ENCODE results near the gene UGT1A8. TPM values are rescaled to one million over a fixed set of nuclear protein-coding genes. Genes with fewer than 3 reads are reported as not detected.

The UGT1A8 gene
- total and polyA plus RNA-seq, 7 donors, result not detected

DNA sequence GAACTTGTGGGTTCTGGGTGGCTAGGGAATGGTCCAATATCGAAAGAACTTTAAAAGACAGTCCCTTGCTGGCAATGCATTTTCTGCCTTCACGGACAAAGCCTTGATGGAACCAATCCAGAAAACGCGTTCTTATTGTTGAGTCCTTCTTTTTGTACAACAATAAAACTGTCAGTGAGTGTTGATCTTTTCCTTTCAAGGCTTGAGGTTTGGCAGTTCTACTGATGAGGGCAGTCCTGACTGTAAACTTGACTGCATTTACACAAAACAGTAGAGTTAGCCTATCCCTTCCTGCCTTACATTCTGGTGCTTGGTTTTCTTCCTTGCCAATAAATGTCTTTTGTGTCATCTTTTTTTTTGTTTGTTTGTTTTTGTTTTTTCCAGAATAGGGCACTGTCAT is 61.8 kb downstream of the UGT1A8 start:
- TF ChIP-seq, protein P1, sequence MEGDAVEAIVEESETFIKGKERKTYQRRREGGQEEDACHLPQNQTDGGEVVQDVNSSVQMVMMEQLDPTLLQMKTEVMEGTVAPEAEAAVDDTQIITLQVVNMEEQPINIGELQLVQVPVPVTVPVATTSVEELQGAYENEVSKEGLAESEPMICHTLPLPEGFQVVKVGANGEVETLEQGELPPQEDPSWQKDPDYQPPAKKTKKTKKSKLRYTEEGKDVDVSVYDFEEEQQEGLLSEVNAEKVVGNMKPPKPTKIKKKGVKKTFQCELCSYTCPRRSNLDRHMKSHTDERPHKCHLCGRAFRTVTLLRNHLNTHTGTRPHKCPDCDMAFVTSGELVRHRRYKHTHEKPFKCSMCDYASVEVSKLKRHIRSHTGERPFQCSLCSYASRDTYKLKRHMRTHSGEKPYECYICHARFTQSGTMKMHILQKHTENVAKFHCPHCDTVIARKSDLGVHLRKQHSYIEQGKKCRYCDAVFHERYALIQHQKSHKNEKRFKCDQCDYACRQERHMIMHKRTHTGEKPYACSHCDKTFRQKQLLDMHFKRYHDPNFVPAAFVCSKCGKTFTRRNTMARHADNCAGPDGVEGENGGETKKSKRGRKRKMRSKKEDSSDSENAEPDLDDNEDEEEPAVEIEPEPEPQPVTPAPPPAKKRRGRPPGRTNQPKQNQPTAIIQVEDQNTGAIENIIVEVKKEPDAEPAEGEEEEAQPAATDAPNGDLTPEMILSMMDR (IDR thresholded peaks at IDR 0.05), result no peak
- Histone ChIP-seq H3K27me3 (ENCODE audit: insufficient read depth in 3 of 3, low read length in 2 of 3) (no peaks in the 10 kb centered on the region), H3K27ac (no peak overlapping the region), H3K4me3 (no peak overlapping the region), H3K9me3 (no peaks in the 10 kb centered on the region), H3K36me3 (ENCODE audit: insufficient read depth in 1 of 2, low read depth in 1 of 2) (no peaks in the 10 kb centered on the region), H3K4me1 (no peaks in the 10 kb centered on the region)
- WGBS, 3 donors, result 68 to 73% (median 72%) methylated on average over 4 of the region's 4 CpGs
- intact Hi-C loops (cut with DNase I), result no loop called here
- ATAC-seq (no peak), DNase-seq (no peak)

DNA sequence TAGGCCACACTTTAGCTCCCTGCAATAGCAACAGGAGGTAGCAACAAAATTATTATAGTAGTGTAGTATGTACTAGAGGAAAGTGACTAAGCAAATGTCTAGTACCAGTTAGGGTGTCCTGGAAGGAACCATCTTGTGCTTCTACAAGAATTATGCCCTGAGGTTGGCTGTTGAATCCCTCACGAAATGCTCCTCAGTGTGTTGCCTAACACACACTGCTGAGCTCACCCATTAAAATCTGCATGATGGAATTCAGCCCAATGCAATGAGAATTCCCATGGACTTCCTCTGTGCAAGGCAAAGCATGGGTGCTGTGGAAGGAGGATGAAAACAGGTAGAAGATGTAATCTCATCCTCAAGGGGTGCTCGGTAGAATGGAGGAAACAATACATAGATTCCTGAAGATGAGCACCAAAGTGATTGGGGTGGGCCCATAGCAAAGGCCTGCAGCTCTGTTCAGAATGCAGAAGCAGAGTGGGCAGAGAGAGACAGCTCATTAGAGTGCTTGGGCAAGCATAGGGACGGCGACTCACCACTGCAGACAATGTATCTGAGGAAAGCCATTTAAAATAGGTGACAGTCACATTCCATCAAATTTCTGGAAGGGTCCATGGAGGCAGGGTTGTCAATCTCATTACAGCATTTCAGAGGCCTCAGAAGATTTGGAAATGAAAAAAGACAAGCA is 63.1 kb downstream of the UGT1A8 start:
- no peaks in the 10 kb centered on the region for H3K4me1 ChIP-seq
- TF ChIP-seq, protein P1 (IDR thresholded peaks at IDR 0.05), result no peak
- WGBS, 3 donors, result 76 to 91% (median 90%) methylated on average over 4 of the region's 4 CpGs
- no peaks in the 10 kb centered on the region for H3K36me3 ChIP-seq (ENCODE audit: insufficient read depth in 1 of 2, low read depth in 1 of 2)
- H3K4me3 ChIP-seq, result no peak overlapping the region
- intact Hi-C loops (cut with DNase I), result no loop called here
- DNase-seq (no peak), ATAC-seq (no peak)
- H3K27ac ChIP-seq, result no peak overlapping the region
- H3K27me3 ChIP-seq (ENCODE audit: insufficient read depth in 3 of 3, low read length in 2 of 3), result no peaks in the 10 kb centered on the region
- no peaks in the 10 kb centered on the region for H3K9me3 ChIP-seq

DNA sequence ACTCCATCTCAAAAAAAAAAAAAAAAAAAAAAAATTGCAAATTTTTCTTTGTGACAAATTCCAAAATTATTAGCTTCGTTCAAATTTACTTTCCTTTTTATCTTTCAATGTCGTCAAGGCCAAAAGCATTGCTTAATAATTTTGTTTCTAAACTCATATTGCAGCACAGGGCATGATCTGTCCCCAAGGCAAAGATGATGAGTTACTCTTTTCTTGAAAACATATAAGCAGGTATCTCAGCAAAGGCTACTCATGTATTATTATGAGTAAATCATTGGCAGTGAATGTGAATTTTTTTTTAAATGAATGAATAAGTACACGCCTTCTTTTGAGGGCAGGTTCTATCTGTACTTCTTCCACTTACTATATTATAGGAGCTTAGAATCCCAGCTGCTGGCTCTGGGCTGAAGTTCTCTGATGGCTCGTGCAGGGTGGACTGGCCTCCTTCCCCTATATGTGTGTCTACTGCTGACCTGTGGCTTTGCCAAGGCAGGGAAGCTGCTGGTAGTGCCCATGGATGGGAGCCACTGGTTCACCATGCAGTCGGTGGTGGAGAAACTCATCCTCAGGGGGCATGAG is 64.2 kb downstream of the UGT1A8 start, which contains the start of gene UGT1A7:
Gene UGT1A7 (plus strand): TSS at position 381 of the 579 bp plus-strand sequence. CDS start 37 bp downstream, at position 418.
- Histone ChIP-seq H3K36me3 (ENCODE audit: insufficient read depth in 1 of 2, low read depth in 1 of 2) (no peaks in the 10 kb centered on the region), H3K27me3 (ENCODE audit: insufficient read depth in 3 of 3, low read length in 2 of 3) (peaks cover 0 to 2% (median 0%) of the 10 kb centered on the region in 3 donors), H3K9me3 (no peaks in the 10 kb centered on the region), H3K4me3 (no peak within 1 kb of the TSS), H3K27ac (no peak within 1 kb of the TSS), H3K4me1 (no peaks in the 10 kb centered on the region)
- TF ChIP-seq, protein P1 (IDR thresholded peaks at IDR 0.05), result no peak
- DNase-seq (no peak), ATAC-seq (no peak)
- intact Hi-C loops (cut with DNase I), result no loop called here
- WGBS, 3 donors, result 68 to 74% (median 69%) methylated on average over 5 of the region's 5 CpGs

- TF ChIP-seq, protein P1 (IDR thresholded peaks at IDR 0.05), result no peak
- H3K4me1 ChIP-seq, result no peaks in the 10 kb centered on the region
- no peaks in the 10 kb centered on the region for H3K9me3 ChIP-seq
- no peak overlapping the region for H3K4me3 ChIP-seq
- H3K36me3 ChIP-seq (ENCODE audit: insufficient read depth in 1 of 2, low read depth in 1 of 2), result no peaks in the 10 kb centered on the region
- WGBS, 3 donors, result 68 to 76% (median 75%) methylated on average over 1 of the region's 1 CpG
- H3K27me3 ChIP-seq (ENCODE audit: insufficient read depth in 3 of 3, low read length in 2 of 3), result peaks cover 0 to 4% (median 0%) of the 10 kb centered on the region in 3 donors
- ATAC-seq (no peak), DNase-seq (no peak)
- no peak overlapping the region for H3K27ac ChIP-seq
- intact Hi-C loops (cut with DNase I), result no loop called here
Observed at GRCh38 chr2:233684640-233685039, 67.2 kb downstream of the UGT1A8 start.
